NCI-H2227 (cell line): Measurements from ENCODE around the gene AHSP.
"Not testable (repeated sequence)": the region's sequence is repeated elsewhere in the genome, so short reads cannot be mapped to it uniquely, and the experiment has no call there.

Experiments used
- DNase-seq: peaks from one replicate; lab custom pipeline; 2025; ENCODE audit not compliant: unreplicated experiment; lab: John Stamatoyannopoulos, UW

The AHSP gene

GRCh38 chr16:31499928-31500327 lies 27.8 kb upstream of the AHSP start:
- DNase-seq = no peak

GRCh38 chr16:31501226-31501965 lies 26.3 kb upstream of the AHSP start:
- DNase-seq = no peak

GRCh38 chr16:31501966-31502348 lies 25.7 kb upstream of the AHSP start:
- no peak for DNase-seq

- no peak for DNase-seq
Measured at GRCh38 chr16:31502981-31503380, 24.7 kb upstream of the AHSP start.

- not testable (repeated sequence) for DNase-seq
Measured at GRCh38 chr16:31503555-31503954, 24.1 kb upstream of the AHSP start.

GRCh38 chr16:31504159-31504558 lies 23.5 kb upstream of the AHSP start:
- no peak for DNase-seq

- no peak for DNase-seq
Measured at GRCh38 chr16:31505483-31505882, 22.2 kb upstream of the AHSP start.

- no peak for DNase-seq
Measured at GRCh38 chr16:31507617-31507928, 20.1 kb upstream of the AHSP start.

GRCh38 chr16:31507929-31508705 lies 19.6 kb upstream of the AHSP start, which contains the start of gene RUSF1:
TSS of gene RUSF1 (minus strand) at chr16:31508391. CDS start at chr16:31508373, 18 bp downstream.
- peak; percentile 94 for DNase-seq

- peak; percentile 38 for DNase-seq
Measured at GRCh38 chr16:31508706-31509195, 18.9 kb upstream of the AHSP start.

GRCh38 chr16:31513126-31513525 lies 14.6 kb upstream of the AHSP start:
- no peak for DNase-seq

GRCh38 chr16:31513884-31514283 lies 13.8 kb upstream of the AHSP start:
- no peak for DNase-seq

- DNase-seq = no peak
Measured at GRCh38 chr16:31517800-31518402, 9.8 kb upstream of the AHSP start.

- no peak for DNase-seq
Measured at GRCh38 chr16:31519759-31520431, 7.8 kb upstream of the AHSP start.

GRCh38 chr16:31521368-31521767 lies 6.3 kb upstream of the AHSP start:
- no peak for DNase-seq

GRCh38 chr16:31522071-31522470 lies 5.6 kb upstream of the AHSP start:
- no peak for DNase-seq

GRCh38 chr16:31523768-31524167 lies 3.9 kb upstream of the AHSP start:
- DNase-seq = not testable (repeated sequence)

- DNase-seq = no peak
Measured at GRCh38 chr16:31525113-31525512, 2.6 kb upstream of the AHSP start.

GRCh38 chr16:31528523-31529107 lies 915 bp downstream of the AHSP start:
- DNase-seq = no peak

GRCh38 chr16:31529108-31529936 lies 1.6 kb downstream of the AHSP start:
- no peak for DNase-seq
